ENCODE data around the gene SLCO2B1.

GRCh38 chr11:75182664-75183063 lies 31.8 kb downstream of the SLCO2B1 start:
- TF ChIP-seq CTCF (conservative IDR thresholded peaks at IDR 0.05 in 1 of 2, IDR thresholded peaks at IDR 0.05 in 1 of 2; ENCODE audit: extremely low read depth in 1 of 2, insufficient read depth in 1 of 2, low read depth in 1 of 2, low read length in 2 of 2), result no peak
- TF ChIP-seq EZH2 (IDR thresholded peaks at IDR 0.05; ENCODE audit: borderline replicate concordance, low read length), result no peak
